Activated naive CD4-positive, alpha-beta T cell treated with anti-CD3 and anti-CD28 coated beads for 36 hours (primary cell): ENCODE measurements around the gene OPN5. TPM values are rescaled to one million over a fixed set of nuclear protein-coding genes. Genes with fewer than 3 reads are reported as not detected.

Source experiments
- CTCF ChIA-PET: fragments of 350-600 bp; sonication (Branson Sonifier 250); formaldehyde crosslinking; loops from one replicate; lab custom pipeline; 2021; ENCODE audit warnings: antibody characterized with exemption; lab: Charles Lee
- DNase-seq: peaks from one replicate; pipeline ENCODE4 v3.0.0-alpha.2; 2020
- H3K27ac Mint-ChIP-seq: one replicate; pipeline ENCODE4 v1.8.0; 2021; ENCODE audit warnings: mild to moderate bottlenecking, mixed read lengths
- H3K27me3 Mint-ChIP-seq: one replicate; pipeline ENCODE4 v1.8.0; 2021; ENCODE audit warnings: low read depth, mixed read lengths
- H3K36me3 Mint-ChIP-seq: one replicate; pipeline ENCODE4 v1.8.0; 2021; ENCODE audit warnings: low read depth, mixed read lengths
- H3K4me1 Mint-ChIP-seq: one replicate; pipeline ENCODE4 v1.8.0; 2021; ENCODE audit warnings: low read depth, mixed read lengths
- H3K4me3 Mint-ChIP-seq: one replicate; pipeline ENCODE4 v1.8.0; 2021; ENCODE audit warnings: mild to moderate bottlenecking, moderate library complexity, mixed read lengths
- H3K9me3 Mint-ChIP-seq: one replicate; pipeline ENCODE4 v1.8.0; 2021; ENCODE audit warnings: mixed read lengths
- intact Hi-C: fragments of 100-400 bp; cut with micrococcal nuclease; formaldehyde crosslinking; loops from one replicate; pipeline ENCODE4 v1.15.1; 2023
- total RNA-seq, 2 experiments: library from RNA; stranded (reverse); gene quantifications; one replicate each; pipeline ENCODE4 v1.2.3, GENCODE V29; 2021

The OPN5 gene
- total RNA-seq, 2 experiments from 2014 or later: not detected

DNA sequence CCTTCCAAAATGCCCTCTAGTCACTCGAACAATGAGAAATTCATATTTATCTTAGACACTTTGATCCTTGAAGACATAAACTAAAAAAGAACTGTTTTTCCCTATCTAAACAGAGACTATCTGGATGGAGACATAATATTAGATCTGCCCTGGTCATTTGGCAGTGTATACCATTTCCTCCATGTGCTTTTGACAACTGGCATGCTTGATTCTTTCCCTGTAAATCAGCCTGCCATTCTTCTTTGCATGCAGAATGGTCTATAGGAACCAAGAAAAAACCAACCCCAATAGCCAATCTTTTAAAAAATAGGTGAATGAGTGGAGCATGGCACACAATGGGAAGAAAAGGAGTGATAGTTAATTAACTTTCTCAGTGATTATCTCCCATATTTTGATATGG is 93.8 kb downstream of the OPN5 start:
- no peak overlapping the region for H3K27ac Mint-ChIP-seq
- CTCF ChIA-PET: no interaction called here
- H3K4me3 Mint-ChIP-seq: no peak overlapping the region
- H3K27me3 Mint-ChIP-seq: peaks cover 15% of the 10 kb centered on the region
- no peaks in the 10 kb centered on the region for H3K9me3 Mint-ChIP-seq
- intact Hi-C loops: no loop called here
- H3K4me1 Mint-ChIP-seq: no peaks in the 10 kb centered on the region
- no peaks in the 10 kb centered on the region for H3K36me3 Mint-ChIP-seq
- no peak for DNase-seq

Other genes starting within 250 kb of the OPN5 start
- not detected for gene ADGRF4, start 83.5 kb upstream of the OPN5 start, total RNA-seq